GM12865 (cell line): ENCODE measurements around the gene CACNA1B.

Experiments
- DNase-seq: peaks from one replicate; pipeline ENCODE4 v3.0.0; 2010; ENCODE audit warnings: low read depth
- H3K4me3 ChIP-seq: 2 replicates; pipeline ENCODE4 v1.5.1; 2011; ENCODE audit warnings: mild to moderate bottlenecking, low read depth, low read length, control low read depth
- TF ChIP-seq, protein P1 (sequence below): IDR thresholded peaks from 2 replicates; pipeline ENCODE4 v1.5.1; 2011; ENCODE audit warnings: low read length, control low read depth, low read depth, inconsistent platforms; ENCODE audit not compliant: insufficient read depth; ENCODE audit errors: missing control alignments

Gene CACNA1B

DNA sequence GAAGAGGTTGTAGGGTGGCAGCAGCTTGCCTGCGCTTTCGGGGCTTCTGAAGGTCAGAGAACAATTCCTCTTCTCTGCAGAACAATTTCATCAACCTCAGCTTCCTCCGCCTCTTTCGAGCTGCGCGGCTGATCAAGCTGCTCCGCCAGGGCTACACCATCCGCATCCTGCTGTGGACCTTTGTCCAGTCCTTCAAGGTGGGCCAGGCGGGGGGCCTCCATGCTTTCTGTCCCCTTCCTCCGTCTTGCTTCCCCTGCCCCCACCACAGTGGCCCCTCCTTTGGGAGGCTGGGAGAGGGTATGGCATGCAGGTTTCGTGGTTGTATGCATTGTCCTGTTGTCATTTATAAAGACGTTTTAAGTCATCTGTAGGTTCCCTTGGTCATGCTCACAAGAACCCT, 195.8 kb downstream of the CACNA1B start:
- DNase-seq: no peak
- TF ChIP-seq, protein P1, sequence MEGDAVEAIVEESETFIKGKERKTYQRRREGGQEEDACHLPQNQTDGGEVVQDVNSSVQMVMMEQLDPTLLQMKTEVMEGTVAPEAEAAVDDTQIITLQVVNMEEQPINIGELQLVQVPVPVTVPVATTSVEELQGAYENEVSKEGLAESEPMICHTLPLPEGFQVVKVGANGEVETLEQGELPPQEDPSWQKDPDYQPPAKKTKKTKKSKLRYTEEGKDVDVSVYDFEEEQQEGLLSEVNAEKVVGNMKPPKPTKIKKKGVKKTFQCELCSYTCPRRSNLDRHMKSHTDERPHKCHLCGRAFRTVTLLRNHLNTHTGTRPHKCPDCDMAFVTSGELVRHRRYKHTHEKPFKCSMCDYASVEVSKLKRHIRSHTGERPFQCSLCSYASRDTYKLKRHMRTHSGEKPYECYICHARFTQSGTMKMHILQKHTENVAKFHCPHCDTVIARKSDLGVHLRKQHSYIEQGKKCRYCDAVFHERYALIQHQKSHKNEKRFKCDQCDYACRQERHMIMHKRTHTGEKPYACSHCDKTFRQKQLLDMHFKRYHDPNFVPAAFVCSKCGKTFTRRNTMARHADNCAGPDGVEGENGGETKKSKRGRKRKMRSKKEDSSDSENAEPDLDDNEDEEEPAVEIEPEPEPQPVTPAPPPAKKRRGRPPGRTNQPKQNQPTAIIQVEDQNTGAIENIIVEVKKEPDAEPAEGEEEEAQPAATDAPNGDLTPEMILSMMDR: no peak

DNA sequence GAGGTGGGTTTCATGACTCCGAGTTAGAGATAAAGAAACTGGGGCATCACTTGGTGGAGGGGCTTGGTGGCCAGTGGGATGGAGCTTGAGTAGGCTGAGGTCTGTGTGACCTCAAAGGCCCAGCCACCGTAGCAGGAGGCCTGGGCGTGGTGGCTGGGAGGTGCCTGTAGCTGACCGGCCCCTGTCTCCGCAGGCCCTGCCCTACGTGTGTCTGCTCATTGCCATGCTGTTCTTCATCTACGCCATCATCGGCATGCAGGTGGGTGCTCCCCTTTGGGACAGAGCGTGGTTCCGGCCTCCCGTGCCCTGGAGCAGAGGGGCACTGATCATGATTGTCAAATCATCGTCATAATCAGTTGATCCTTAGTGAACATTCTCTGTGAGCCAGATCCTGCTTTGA, 196.2 kb downstream of the CACNA1B start:
- TF ChIP-seq, protein P1: no peak
- no peak for DNase-seq
- H3K4me3 ChIP-seq: no peak overlapping the region

More for the DNA sequence above, 195.8 kb downstream of the CACNA1B start:
- H3K4me3 ChIP-seq: no peak overlapping the region

DNA sequence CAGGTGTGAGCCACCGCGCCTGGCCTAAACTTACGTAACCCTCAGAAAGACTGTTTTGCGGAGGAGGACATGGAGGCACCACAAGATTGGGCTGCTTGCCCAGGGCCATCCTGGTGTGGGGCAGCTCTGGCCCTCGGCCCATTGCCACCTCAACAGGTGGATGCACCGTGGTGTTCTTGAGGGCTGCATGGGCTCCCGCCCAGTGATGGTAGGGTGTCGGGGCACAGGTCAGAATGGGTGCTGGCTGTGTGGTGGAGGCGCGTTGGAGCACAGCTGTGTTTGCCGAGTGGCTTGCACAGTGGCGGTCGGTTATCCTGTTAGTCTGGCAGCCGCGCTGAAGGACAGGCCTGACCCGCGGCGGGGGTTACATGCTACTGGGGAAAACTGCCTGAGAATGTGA, 196.9 kb downstream of the CACNA1B start:
- TF ChIP-seq, protein P1: no peak
- DNase-seq: no peak
- H3K4me3 ChIP-seq: no peak overlapping the region

DNA sequence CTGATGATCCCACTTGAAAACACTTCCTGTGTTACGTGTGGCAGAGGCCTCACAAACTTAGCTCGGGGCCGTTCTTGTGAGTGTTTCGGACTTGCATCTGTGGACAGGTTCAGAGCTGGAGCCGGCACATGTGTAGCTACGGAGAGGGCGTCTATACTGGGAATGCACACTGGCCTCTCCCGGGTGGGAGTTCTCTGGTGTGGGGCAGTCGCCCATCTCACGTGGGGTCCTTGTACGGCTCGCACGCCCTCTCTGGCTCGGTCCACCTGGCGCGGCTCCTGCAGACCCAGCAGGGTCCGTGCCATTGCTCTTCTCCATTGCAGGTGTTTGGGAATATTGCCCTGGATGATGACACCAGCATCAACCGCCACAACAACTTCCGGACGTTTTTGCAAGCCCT, 197.9 kb downstream of the CACNA1B start:
- TF ChIP-seq, protein P1: no peak
- DNase-seq: no peak
- H3K4me3 ChIP-seq: no peak overlapping the region

DNA sequence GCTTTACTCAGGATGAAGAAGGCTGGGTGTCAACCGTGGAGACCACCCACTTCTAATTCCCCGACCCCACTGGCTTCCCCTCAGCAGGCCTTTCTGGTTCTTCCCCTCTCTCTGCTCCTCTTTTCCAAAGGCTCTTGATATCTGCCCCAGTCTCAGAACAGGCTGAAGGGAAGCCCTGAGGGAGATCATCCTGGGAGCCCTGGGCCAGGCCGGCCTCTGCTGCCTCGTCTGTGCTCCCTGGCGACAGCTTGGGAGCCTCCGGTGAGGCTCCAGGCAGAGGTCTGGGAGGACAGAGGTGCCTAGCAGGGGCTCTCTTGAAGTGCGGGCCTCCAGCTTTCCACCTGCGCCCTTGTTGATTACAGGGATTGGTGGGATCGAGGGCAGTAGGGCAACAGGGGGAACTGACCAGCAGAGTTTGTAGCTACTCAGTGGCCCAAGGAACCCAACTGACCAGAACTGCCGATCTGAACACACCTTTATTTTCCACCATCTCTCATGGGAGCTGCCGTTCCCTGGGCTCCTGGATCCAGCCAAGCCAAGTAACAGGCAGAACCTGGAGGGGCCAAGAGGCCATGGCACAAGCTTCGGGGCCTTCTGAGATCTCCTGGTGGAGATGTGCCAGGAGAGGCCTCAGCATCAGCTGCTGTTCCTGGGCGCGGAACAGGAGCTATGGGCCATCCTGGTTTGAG, 198.5 kb downstream of the CACNA1B start:
- no peak for DNase-seq

DNA sequence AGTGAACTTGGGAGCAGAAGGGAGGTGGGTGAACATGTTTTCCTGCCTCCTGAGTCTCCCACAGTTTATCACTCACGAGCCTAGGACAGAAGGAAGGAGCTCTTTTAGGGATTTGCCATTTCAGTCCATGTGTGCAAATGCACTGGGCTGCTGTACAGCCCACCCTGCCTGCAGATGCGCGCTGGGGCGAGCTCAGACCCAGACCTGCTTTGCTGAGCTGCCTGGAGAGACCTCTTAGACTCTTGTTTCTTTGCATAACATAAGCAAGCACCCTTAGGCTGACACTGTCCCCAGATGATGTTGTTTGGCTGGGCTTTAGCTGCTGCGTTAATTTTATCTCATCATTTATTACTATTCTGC, 199.0 kb downstream of the CACNA1B start:
- TF ChIP-seq, protein P1: no peak
- DNase-seq: no peak
- no peak overlapping the region for H3K4me3 ChIP-seq

More for the DNA sequence above, 198.5 kb downstream of the CACNA1B start:
- no peak overlapping the region for H3K4me3 ChIP-seq
- TF ChIP-seq, protein P1: no peak

DNA sequence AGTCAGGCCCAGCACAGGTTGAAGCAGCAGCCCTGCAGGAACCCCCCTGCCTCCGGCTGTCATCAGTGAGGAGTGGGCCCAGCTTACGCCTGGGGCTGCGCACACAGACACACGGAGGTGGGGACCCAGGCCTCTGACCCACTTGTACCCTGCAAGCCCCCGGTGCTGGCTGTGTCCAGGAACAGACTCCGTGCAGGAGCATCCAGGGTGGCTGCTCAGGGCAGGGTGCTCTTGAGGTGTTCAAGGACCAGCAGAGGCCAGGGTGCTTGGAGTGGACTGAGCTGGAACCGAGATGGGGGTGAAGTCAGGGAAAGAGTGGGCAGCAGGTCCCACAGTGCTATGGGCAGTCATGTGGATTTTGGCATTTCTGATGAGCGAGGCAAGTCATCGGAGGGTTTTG, 199.5 kb downstream of the CACNA1B start:
- TF ChIP-seq, protein P1: no peak
- DNase-seq: no peak
- no peak overlapping the region for H3K4me3 ChIP-seq
